Endothelial cell of umbilical vein (primary cell): Measurements from ENCODE around the gene VWCE. TPM values are rescaled to one million over a fixed set of nuclear protein-coding genes. Genes with fewer than 3 reads are reported as not detected.
"Not testable (repeated sequence)": the region's sequence is repeated elsewhere in the genome, so short reads cannot be mapped to it uniquely, and the experiment has no call there.

Source experiments
- BruUV-seq: library from RNA; stranded (reverse); fragments of 400-500 nt; replicated peaks from 2 replicates; lab custom pipeline; 2021; lab: Mats Ljungman, UMichigan
- CTCF ChIA-PET: fragments of 300-600, 350-600 bp; sonication (Branson Sonifier 250); formaldehyde crosslinking; loops from one replicate; lab custom pipeline; 2021; ENCODE audit warnings: antibody characterized with exemption, inconsistent platforms; lab: Charles Lee
- POLR2A ChIA-PET: fragments of 300-600, 350-600 bp; sonication (Branson Sonifier 250); formaldehyde crosslinking; loops from one replicate; lab custom pipeline; 2021; ENCODE audit warnings: antibody characterized with exemption, inconsistent platforms; lab: Charles Lee
- DNase-seq: peaks from one replicate; pipeline ENCODE4 v3.0.0-alpha.2; 2011; ENCODE audit warnings: low read depth, low spot score
- FAIRE-seq: peaks from 2 replicates; lab custom pipeline; 2011; peaks lifted over from hg19 to GRCh38; lab: Jason Lieb, UNC
- H2AFZ ChIP-seq: 2 replicates; pipeline ENCODE4 v1.6.0; 2012; ENCODE audit warnings: low read depth, low read length, control low read depth, inconsistent platforms
- H3K27ac ChIP-seq: 2 replicates; pipeline ENCODE4 v1.5.1; 2011; ENCODE audit warnings: low read depth, mild to moderate bottlenecking, control low read depth, low read length, moderate library complexity; ENCODE audit not compliant: insufficient read depth
- H3K27me3 ChIP-seq, 2 experiments: 2 replicates each; pipeline versions ENCODE4 v1.6.0 to v1.6.1; 2011; ENCODE audit warnings: low read length in 2 of 2, mixed read lengths in 1 of 2; ENCODE audit not compliant: control insufficient read depth in 2 of 2, insufficient read depth in 2 of 2
- H3K36me3 ChIP-seq, 2 experiments: 2 replicates in 1 of 2; 3 replicates in 1 of 2; pipeline ENCODE4 v1.5.1; 2011; ENCODE audit warnings: low read length in 2 of 2, mild to moderate bottlenecking in 1 of 2, moderate library complexity in 1 of 2; ENCODE audit not compliant: control insufficient read depth in 2 of 2, insufficient read depth in 2 of 2; ENCODE audit errors: extremely low read depth in 1 of 2
- H3K4me1 ChIP-seq: 3 replicates; pipeline ENCODE4 v1.5.1; 2011; ENCODE audit warnings: mild to moderate bottlenecking, low read length; ENCODE audit not compliant: control insufficient read depth, insufficient read depth; ENCODE audit errors: extremely low read depth
- H3K4me2 ChIP-seq: 2 replicates; pipeline ENCODE4 v1.6.1; 2011; ENCODE audit warnings: low read length, control low read depth, mixed read lengths; ENCODE audit not compliant: insufficient read depth
- H3K4me3 ChIP-seq, 3 experiments: fragments of 200-600 bp in 1 of 3; sonication (generic), shearing (Covaris generic) in 1 of 3; replicated peaks in 1 of 3; 2 replicates each; pipeline ENCODE4 v1.5.1; 2011 to 2016; ENCODE audit warnings: control low read depth in 3 of 3, low read length in 3 of 3, mild to moderate bottlenecking in 2 of 3, inconsistent platforms in 1 of 3, low read depth in 1 of 3, moderate library complexity in 1 of 3; ENCODE audit not compliant: insufficient read depth in 1 of 3
- H3K79me2 ChIP-seq: 2 replicates; pipeline ENCODE4 v1.6.0; 2012; ENCODE audit warnings: low read length, inconsistent platforms; ENCODE audit not compliant: control insufficient read depth, insufficient read depth
- H3K9ac ChIP-seq: replicated peaks from 2 replicates; pipeline ENCODE3; 2011; ENCODE audit warnings: low read length, control low read depth; ENCODE audit not compliant: insufficient read depth; ENCODE audit errors: extremely low read depth
- H3K9me1 ChIP-seq: replicated peaks from 3 replicates; pipeline ENCODE4 v1.6.0; 2011; ENCODE audit warnings: mild to moderate bottlenecking, low read length; ENCODE audit not compliant: control insufficient read depth, insufficient read depth; ENCODE audit errors: extremely low read depth
- H3K9me3 ChIP-seq: replicated peaks from 2 replicates; pipeline ENCODE4 v1.5.1; 2012; ENCODE audit warnings: low read length, inconsistent platforms; ENCODE audit not compliant: control insufficient read depth, insufficient read depth
- H4K20me1 ChIP-seq: replicated peaks from 2 replicates; pipeline ENCODE3; 2011; ENCODE audit warnings: mild to moderate bottlenecking, low read length; ENCODE audit not compliant: control insufficient read depth, insufficient read depth; ENCODE audit errors: extremely low read depth
- dilution Hi-C: fragments of 300-500 bp; cut with MboI; formaldehyde crosslinking; loops from one replicate; pipeline ENCODE4 v1.15.0; 2019; ENCODE audit warnings: low sequenced_read_pairs; ENCODE audit not compliant: extremely low pct_ligation_motif_present
- intact Hi-C: fragments of 100-400 bp; cut with micrococcal nuclease; formaldehyde crosslinking; loops from one replicate; pipeline ENCODE4 v1.10.0; 2022
- polyA plus RNA-seq, 4 experiments: library from polyadenylated mRNA; depleted of rRNA in 3 of 4; stranded (reverse) in 3 of 4; unstranded in 1 of 4; fragments of >200 nt; gene quantifications; 2 replicates each; pipeline versions ENCODE4 v1.2.1 to v1.2.3, GENCODE V29; 2011 to 2012; ENCODE audit warnings: missing spikeins in 1 of 4
- total RNA-seq: library from RNA; stranded (reverse); gene quantifications from 2 replicates; pipeline ENCODE4 v1.2.3, GENCODE V29; 2021

VWCE gene
- total and polyA plus RNA-seq, 2 donors (not counting 3 experiments of a cell fraction or from before 2014, with no cell fraction given): 6.5 to 14.4 TPM

DNA sequence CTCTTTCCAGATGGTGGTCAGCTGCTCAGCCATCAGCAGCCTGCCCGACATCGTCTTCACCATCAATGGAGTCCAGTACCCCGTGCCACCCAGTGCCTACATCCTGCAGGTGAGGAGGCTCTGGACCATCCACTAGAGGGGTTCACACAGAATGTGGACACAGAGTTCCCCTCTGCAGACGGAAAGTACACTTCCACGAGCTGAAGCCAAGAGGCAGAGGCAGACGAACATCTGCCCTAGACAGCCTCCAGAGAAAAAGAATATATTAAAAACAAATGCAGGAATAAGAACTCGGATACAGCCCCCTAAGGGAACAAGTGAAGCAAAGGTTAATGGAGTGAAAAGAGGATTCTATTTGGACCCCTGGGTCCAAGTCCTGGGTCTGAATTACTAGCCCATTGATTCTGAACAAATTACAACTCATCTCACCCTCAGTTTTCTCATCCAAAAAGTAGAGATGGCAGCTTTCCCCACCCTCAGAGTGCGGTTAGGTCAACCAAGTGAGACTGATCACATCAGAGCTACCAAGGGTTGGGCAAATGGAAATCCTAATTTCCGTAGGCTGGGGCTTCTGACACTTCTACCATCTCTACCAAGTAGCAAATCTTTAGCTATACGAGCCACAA lies 83.7 kb downstream of the VWCE start:
- H2AFZ ChIP-seq, H3K9me3 ChIP-seq, H3K9ac ChIP-seq, intact Hi-C loops, H3K36me3 ChIP-seq, H3K9me1 ChIP-seq, H3K79me2 ChIP-seq, CTCF ChIA-PET, BruUV-seq, H3K4me3 ChIP-seq, DNase-seq, FAIRE-seq, H3K4me1 ChIP-seq, H3K27me3 ChIP-seq, POLR2A ChIA-PET, H4K20me1 ChIP-seq, H3K4me2 ChIP-seq, dilution Hi-C loops, H3K27ac ChIP-seq: not testable (repeated sequence)

- BruUV-seq, H2AFZ ChIP-seq, H3K27ac ChIP-seq, dilution Hi-C loops, H3K4me3 ChIP-seq, H3K79me2 ChIP-seq, H3K9me3 ChIP-seq, H3K9me1 ChIP-seq, H3K4me1 ChIP-seq, DNase-seq, POLR2A ChIA-PET, H3K4me2 ChIP-seq, CTCF ChIA-PET, FAIRE-seq, intact Hi-C loops, H4K20me1 ChIP-seq, H3K27me3 ChIP-seq, H3K36me3 ChIP-seq, H3K9ac ChIP-seq: not testable (repeated sequence)
Measured at GRCh38 chr11:61210629-61211028, 84.5 kb downstream of the VWCE start.

Other genes starting within 250 kb of the VWCE start
- not detected in 2 replicates for gene CD5, start 192.8 kb downstream of the VWCE start, total RNA-seq
- gene CD5, start 192.8 kb downstream of the VWCE start, polyA plus RNA-seq: not detected in 2 replicates
- gene VPS37C, start 133.9 kb downstream of the VWCE start, total RNA-seq: 23.4 and 24.2 TPM in 2 replicates
- gene VPS37C, start 133.9 kb downstream of the VWCE start, polyA plus RNA-seq: 17.7 TPM in 2 replicates
- not detected in 2 replicates for gene PGA3, start 91.8 kb downstream of the VWCE start, total RNA-seq
- gene PGA3, start 91.8 kb downstream of the VWCE start, polyA plus RNA-seq: not detected in 2 replicates
- not detected in 2 replicates for gene PGA4, start 73.0 kb downstream of the VWCE start, total RNA-seq
- gene PGA4, start 73.0 kb downstream of the VWCE start, polyA plus RNA-seq: 0.15 TPM in 1 of 2 replicates, not detected in the other
- not detected in 2 replicates for gene PGA5, start 54.1 kb downstream of the VWCE start, total RNA-seq
- gene PGA5, start 54.1 kb downstream of the VWCE start, polyA plus RNA-seq: not detected in 2 replicates
- 229 TPM in 2 replicates for gene DDB1, start 37.8 kb upstream of the VWCE start, total RNA-seq
- 196 and 230 TPM in 2 replicates for gene DDB1, start 37.8 kb upstream of the VWCE start, polyA plus RNA-seq
- 28.6 and 30.8 TPM in 2 replicates for gene TKFC, start 37.9 kb upstream of the VWCE start, total RNA-seq
- 31.7 and 34.0 TPM in 2 replicates for gene TKFC, start 37.9 kb upstream of the VWCE start, polyA plus RNA-seq
- 41.6 and 44.0 TPM in 2 replicates for gene CYB561A3, start 66.6 kb upstream of the VWCE start, total RNA-seq
- 102 and 103 TPM in 2 replicates for gene CYB561A3, start 66.6 kb upstream of the VWCE start, polyA plus RNA-seq
- 37.9 and 43.6 TPM in 2 replicates for gene TMEM138, start 67.1 kb upstream of the VWCE start, total RNA-seq
- gene TMEM138, start 67.1 kb upstream of the VWCE start, polyA plus RNA-seq: 60.0 and 85.1 TPM in 2 replicates
- gene TMEM216, start 97.3 kb upstream of the VWCE start, total RNA-seq: 9.8 and 10.6 TPM in 2 replicates
- 38.8 and 39.8 TPM in 2 replicates for gene TMEM216, start 97.3 kb upstream of the VWCE start, polyA plus RNA-seq
- 77.0 and 78.2 TPM in 2 replicates for gene CPSF7, start 134.7 kb upstream of the VWCE start, total RNA-seq
- gene CPSF7, start 134.7 kb upstream of the VWCE start, polyA plus RNA-seq: 87.5 and 88.4 TPM in 2 replicates
- gene SDHAF2, start 134.8 kb upstream of the VWCE start, total RNA-seq: 40.3 and 44.5 TPM in 2 replicates
- gene SDHAF2, start 134.8 kb upstream of the VWCE start, polyA plus RNA-seq: 128 and 137 TPM in 2 replicates
- not detected in 2 replicates for gene LRRC10B, start 213.4 kb upstream of the VWCE start, total RNA-seq
- not detected in 2 replicates for gene LRRC10B, start 213.4 kb upstream of the VWCE start, polyA plus RNA-seq